HG03565 (cell line): ENCODE data around the gene RABGAP1L.
"Not testable (repeated sequence)": the region's sequence is repeated elsewhere in the genome, so short reads cannot be mapped to it uniquely, and the experiment has no call there.

Experiments used
- ATAC-seq: cut with Tn5 transposase; IDR thresholded peaks from one replicate; pipeline ENCODE4 v1.9.1; 2021; ENCODE audit warnings: mild to moderate bottlenecking, moderate library complexity; ENCODE audit not compliant: unreplicated experiment

The RABGAP1L gene

GRCh38 chr1:174848593-174849560 is 689.6 kb downstream of the RABGAP1L start:
- ATAC-seq: not testable (repeated sequence)

GRCh38 chr1:174850726-174851125 is 691.4 kb downstream of the RABGAP1L start:
- ATAC-seq: no peak

- ATAC-seq: no peak
Observed at GRCh38 chr1:174858301-174858700, 699.0 kb downstream of the RABGAP1L start.

GRCh38 chr1:174870319-174870718 is 711.0 kb downstream of the RABGAP1L start:
- ATAC-seq: no peak

GRCh38 chr1:174871886-174872285 is 712.6 kb downstream of the RABGAP1L start:
- no peak for ATAC-seq

- ATAC-seq: no peak
Observed at GRCh38 chr1:174872615-174873058, 713.3 kb downstream of the RABGAP1L start.

GRCh38 chr1:174874331-174875053 is 715.2 kb downstream of the RABGAP1L start:
- ATAC-seq: peak; percentile 44

- no peak for ATAC-seq
Observed at GRCh38 chr1:174875306-174875705, 716.0 kb downstream of the RABGAP1L start.

GRCh38 chr1:174877208-174877673 is 717.9 kb downstream of the RABGAP1L start:
- ATAC-seq: no peak

- no peak for ATAC-seq
Observed at GRCh38 chr1:174880171-174880570, 720.9 kb downstream of the RABGAP1L start.

GRCh38 chr1:174883409-174883808 is 724.1 kb downstream of the RABGAP1L start:
- no peak for ATAC-seq

GRCh38 chr1:174884038-174884437 is 724.7 kb downstream of the RABGAP1L start:
- no peak for ATAC-seq

- ATAC-seq: no peak
Observed at GRCh38 chr1:174884566-174884965, 725.2 kb downstream of the RABGAP1L start.

GRCh38 chr1:174890024-174890423 is 730.7 kb downstream of the RABGAP1L start:
- no peak for ATAC-seq

- ATAC-seq: no peak
Observed at GRCh38 chr1:174892016-174892415, 732.7 kb downstream of the RABGAP1L start.

- ATAC-seq: no peak
Observed at GRCh38 chr1:174894117-174894762, 734.9 kb downstream of the RABGAP1L start.

- ATAC-seq: not testable (repeated sequence)
Observed at GRCh38 chr1:174895610-174896009, 736.3 kb downstream of the RABGAP1L start.

GRCh38 chr1:174898102-174898797 is 738.9 kb downstream of the RABGAP1L start:
- no peak for ATAC-seq

- no peak for ATAC-seq
Observed at GRCh38 chr1:174900317-174900716, 741.0 kb downstream of the RABGAP1L start.

- ATAC-seq: no peak
Observed at GRCh38 chr1:174902531-174903099, 743.3 kb downstream of the RABGAP1L start.
